Esophagus (tissue), 2 donors: ENCODE data around the gene NBEAL2. TPM values are rescaled to one million over a fixed set of nuclear protein-coding genes. Genes with fewer than 3 reads are reported as not detected.

Experiments
- H3K27ac ChIP-seq, 2 donors: one replicate each; pipeline ENCODE4 v1.5.1; 2013; ENCODE audit warnings: low read depth in 2 of 2, mild to moderate bottlenecking in 2 of 2, inconsistent platforms in 1 of 2, low read length in 1 of 2, moderate library complexity in 1 of 2
- H3K27me3 ChIP-seq, 2 donors: one replicate each; pipeline ENCODE4 v1.6.1; 2013; ENCODE audit warnings: low read length in 2 of 2, control low read depth in 1 of 2, mild to moderate bottlenecking in 1 of 2; ENCODE audit not compliant: insufficient read depth in 2 of 2, control insufficient read depth in 1 of 2
- H3K36me3 ChIP-seq, 2 donors: one replicate each; pipeline ENCODE4 v1.6.1; 2013; ENCODE audit warnings: low read length in 1 of 2; ENCODE audit not compliant: control insufficient read depth in 2 of 2, insufficient read depth in 2 of 2
- H3K4me1 ChIP-seq, 2 donors: one replicate each; pipeline ENCODE4 v1.6.1; 2013; ENCODE audit warnings: low read length in 1 of 2; ENCODE audit not compliant: control insufficient read depth in 2 of 2, insufficient read depth in 2 of 2
- H3K4me3 ChIP-seq, 2 donors: one replicate each; pipeline ENCODE4 v1.5.1; 2013; ENCODE audit warnings: low read length in 2 of 2, mild to moderate bottlenecking in 2 of 2, low read depth in 1 of 2, moderate library complexity in 1 of 2
- H3K9me3 ChIP-seq, 2 donors: one replicate each; pipeline ENCODE4 v1.6.1; 2013; ENCODE audit warnings: mild to moderate bottlenecking in 2 of 2, low read depth in 1 of 2, low read length in 1 of 2, moderate library complexity in 1 of 2; ENCODE audit not compliant: control insufficient read depth in 2 of 2, insufficient read depth in 1 of 2
- WGBS, 2 donors: extraction: QIAGEN DNeasy Blood & Tissue Kit; methylation state at CpG; one replicate each; pipeline ENCODE4 v1.1.7; 2013; 5-methylcytosine and 5-hydroxymethylcytosine counted together
- polyA plus RNA-seq, 2 donors: library from polyadenylated mRNA; stranded (reverse); fragments of 200-250 nt; gene quantifications; one replicate each; pipeline ENCODE4 v1.2.3, GENCODE V29; 2013
- donor health status: healthy with polysubstance abuse.
- donor health status: Bipolar disorder and iron deficiency.

The NBEAL2 gene
- polyA plus RNA-seq, 2 donors, result 173 to 211 TPM

DNA sequence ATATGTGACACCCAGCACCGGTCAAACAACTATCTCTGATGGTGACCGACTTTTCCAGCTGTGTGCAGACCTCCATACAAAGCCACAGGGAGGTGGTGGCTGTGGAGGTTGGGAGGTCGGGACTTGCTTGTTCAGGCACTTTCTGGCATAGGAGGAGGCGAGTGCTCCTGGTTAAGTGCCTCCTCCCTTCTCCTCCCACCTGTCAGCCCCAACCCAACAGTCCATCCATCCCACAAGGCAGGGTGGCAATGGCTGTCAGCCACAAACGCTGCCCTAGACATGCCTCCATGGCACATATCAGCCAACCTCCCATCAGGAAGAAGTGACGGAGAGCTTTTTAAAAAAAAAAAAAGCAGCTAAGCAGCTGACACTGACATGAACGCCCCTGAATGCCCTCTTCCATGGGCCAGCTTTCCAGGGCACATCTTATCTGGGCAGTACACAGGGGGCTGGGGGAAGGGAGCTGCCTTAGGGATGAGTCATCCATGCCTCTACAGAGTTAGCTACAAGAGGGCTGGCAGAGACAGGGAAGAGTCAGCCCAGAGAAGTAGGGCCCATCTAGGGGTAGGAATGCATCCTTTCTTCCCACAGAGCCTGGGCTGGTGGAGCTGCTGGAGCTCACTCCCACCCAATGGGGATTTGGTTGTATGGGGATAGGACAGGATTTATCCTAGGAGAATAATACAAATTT, 44.2 kb upstream of the NBEAL2 start:
- peaks cover 29 to 50% of the 10 kb centered on the region in 2 donors for H3K4me1 ChIP-seq
- 51 to 63% methylated on average over 7 of the region's 7 CpGs for WGBS, 2 donors
- H3K4me3 ChIP-seq, result no peak overlapping the region
- H3K36me3 ChIP-seq, result peaks cover 3 to 26% of the 10 kb centered on the region in 2 donors
- no peaks in the 10 kb centered on the region for H3K9me3 ChIP-seq
- H3K27ac ChIP-seq, result peak overlapping the region; percentile 85 to 98
- no peaks in the 10 kb centered on the region for H3K27me3 ChIP-seq

DNA sequence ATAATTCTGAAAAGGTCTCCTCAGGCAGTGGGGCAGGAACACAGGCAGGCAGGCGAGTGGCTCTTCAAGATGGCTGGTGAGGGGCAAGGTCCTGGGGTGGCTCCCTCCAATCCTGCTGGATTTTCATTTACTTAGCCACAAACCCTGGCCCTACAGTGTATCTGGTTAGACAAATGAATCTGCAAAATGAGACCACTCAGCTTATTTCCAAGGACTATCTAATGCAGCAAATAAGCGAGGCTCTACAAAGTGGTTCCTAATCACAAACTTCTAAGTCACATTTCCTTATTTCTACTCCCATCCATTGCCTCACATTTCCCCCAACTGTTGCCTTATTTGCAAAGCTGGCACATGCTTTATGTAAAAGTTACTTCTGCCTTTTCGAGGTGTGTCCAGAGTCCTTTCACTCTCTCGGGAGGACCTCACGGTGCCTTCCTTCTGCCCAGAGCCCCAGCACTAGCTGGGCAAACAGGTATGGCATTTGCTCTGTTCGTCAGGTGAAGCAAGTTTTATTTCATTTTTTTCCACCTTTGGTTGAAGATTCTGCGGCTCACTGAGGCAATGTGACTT, 43.4 kb upstream of the NBEAL2 start:
- peaks cover 23 to 45% of the 10 kb centered on the region in 2 donors for H3K4me1 ChIP-seq
- WGBS, 2 donors, result 72% methylated on average over 7 of the region's 7 CpGs

DNA sequence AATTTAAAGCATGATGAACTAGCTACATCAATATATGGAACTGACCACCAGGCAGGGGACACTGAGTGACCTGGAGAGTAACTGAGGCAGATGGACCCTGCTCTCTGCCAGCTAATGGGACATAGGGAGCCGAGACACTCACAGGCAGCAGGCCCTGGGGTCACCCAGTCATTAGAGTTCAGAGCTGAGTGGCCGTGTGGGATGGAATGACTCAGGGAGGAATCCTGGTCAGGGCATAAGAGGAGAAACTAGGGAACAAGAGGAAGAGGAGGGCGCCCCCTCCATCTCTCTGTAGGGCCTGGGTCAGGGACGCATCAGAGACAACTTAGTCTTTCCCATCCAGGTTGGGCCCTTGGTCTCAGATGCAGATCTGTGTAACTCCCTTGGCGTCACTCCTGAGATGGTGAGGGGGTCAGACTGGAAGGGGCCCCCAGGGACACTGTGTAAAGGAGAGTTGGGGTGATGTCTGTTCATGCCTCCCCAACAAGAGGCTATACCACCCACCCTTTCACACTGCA, 42.7 kb upstream of the NBEAL2 start:
- peaks cover 16 to 40% of the 10 kb centered on the region in 2 donors for H3K4me1 ChIP-seq

More for the DNA sequence above, 43.4 kb upstream of the NBEAL2 start:
- Histone ChIP-seq H3K36me3 (peaks cover 3 to 32% of the 10 kb centered on the region in 2 donors), H3K9me3 (no peaks in the 10 kb centered on the region), H3K4me3 (no peak overlapping the region), H3K27me3 (no peaks in the 10 kb centered on the region), H3K27ac (peak overlapping the region; percentile 85 to 98)

DNA sequence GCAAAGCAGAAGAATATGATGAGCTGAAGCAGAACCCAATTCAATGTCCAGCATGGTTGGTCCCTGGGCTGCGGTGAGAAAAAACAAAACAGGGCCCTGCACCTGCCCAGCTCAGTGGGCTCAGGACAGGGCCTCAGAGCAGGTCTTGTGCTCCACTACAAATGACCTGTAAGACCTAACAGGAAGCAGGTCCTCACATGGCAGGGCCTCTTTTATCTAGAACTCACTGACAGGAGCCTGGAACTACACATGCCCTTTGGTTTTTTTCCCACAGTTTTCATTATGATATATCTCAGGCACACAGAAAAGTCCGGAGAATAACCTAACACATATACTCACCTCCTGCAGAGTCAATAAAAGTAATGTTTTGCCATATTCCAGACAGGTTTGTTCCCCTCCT, 41.3 kb upstream of the NBEAL2 start:
- Histone ChIP-seq H3K9me3 (no peaks in the 10 kb centered on the region), H3K36me3 (peaks cover 3 to 32% of the 10 kb centered on the region in 2 donors), H3K4me1 (peaks cover 13 to 39% of the 10 kb centered on the region in 2 donors), H3K27ac (peak overlapping the region in 1 of 2 donors; percentile 79), H3K4me3 (no peak overlapping the region), H3K27me3 (no peaks in the 10 kb centered on the region)
- WGBS, 2 donors, result 85 to 91% methylated on average over 2 of the region's 2 CpGs

More for the DNA sequence above, 42.7 kb upstream of the NBEAL2 start:
- Histone ChIP-seq H3K27ac (peak overlapping the region; percentile 79 to 85), H3K4me3 (no peak overlapping the region), H3K27me3 (no peaks in the 10 kb centered on the region), H3K9me3 (no peaks in the 10 kb centered on the region), H3K36me3 (peaks cover 3 to 32% of the 10 kb centered on the region in 2 donors)
- 85 to 90% methylated on average over 5 of the region's 5 CpGs for WGBS, 2 donors

DNA sequence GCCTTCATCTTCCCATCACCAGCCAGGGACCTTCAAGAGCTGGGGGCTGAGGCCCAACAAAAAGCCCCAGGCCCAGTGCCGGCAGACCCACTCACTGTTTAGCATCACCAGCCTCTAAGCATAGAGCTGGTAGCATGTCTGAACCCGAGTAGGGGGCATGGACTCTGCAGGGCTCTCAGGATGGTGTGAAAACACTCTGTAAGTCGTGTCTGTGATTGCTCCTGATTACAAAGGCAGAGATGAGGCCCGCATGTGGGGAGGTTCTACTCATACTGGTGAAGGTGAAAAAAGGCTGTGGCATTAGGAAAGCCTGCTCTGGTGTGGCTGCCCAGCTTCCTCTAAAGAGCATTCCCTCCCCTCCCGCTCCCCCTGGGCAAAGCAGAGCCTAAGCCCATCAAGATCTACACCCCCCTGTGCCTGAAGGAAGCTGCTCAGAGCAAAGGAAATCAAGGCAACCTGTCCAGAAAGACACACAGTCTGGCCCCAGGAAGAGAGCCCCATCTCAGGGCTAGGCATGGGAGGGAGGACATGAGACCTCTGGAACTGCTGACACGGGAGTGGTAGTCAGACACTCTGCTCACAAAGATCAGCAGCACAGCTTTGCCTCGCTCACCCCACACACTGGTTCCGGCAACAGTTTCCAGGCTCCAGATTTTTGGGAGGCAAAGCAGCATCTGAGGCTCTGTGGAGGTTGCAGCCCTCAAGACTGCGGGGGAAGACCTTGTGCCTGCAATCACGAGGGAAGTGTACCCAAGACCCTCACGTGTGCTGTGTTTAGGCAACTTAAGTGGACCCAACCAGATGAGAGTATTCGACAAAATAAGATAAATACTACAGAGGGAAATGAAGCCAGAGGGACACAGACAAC, 39.7 kb upstream of the NBEAL2 start:
- Histone ChIP-seq H3K27ac (peak overlapping the region in 1 of 2 donors; percentile 34), H3K4me3 (no peak overlapping the region), H3K36me3 (peaks cover 3 to 32% of the 10 kb centered on the region in 2 donors), H3K27me3 (no peaks in the 10 kb centered on the region), H3K4me1 (peaks cover 12 to 36% of the 10 kb centered on the region in 2 donors), H3K9me3 (no peaks in the 10 kb centered on the region)
- 80 to 85% methylated on average over 12 of the region's 12 CpGs for WGBS, 2 donors

DNA sequence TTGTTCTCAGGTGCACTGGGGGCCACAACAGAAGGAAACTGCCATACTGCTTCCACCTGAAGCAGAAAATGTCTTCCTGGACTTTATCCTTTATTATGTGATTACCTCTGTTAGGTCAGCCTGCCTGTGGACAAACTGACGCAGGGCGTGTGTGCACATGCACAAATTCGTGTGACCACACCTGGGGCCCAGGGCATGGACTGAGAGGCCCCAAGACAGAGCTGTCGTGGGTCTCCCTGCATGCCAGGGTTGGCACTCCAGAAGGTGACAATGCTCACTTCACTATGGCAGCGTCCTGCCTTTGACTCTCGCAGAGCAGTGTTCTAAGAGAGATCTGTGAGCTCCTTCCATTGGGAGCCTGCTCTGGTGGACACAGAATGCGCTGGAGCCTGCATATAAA, 37.4 kb upstream of the NBEAL2 start:
- WGBS, 2 donors, result 76 to 86% methylated on average over 7 of the region's 7 CpGs
- no peaks in the 10 kb centered on the region for H3K9me3 ChIP-seq
- peaks cover 3 to 27% of the 10 kb centered on the region in 2 donors for H3K36me3 ChIP-seq
- peaks cover 15 to 38% of the 10 kb centered on the region in 2 donors for H3K4me1 ChIP-seq
- H3K27ac ChIP-seq, result peak overlapping the region; percentile 38 to 92
- no peak overlapping the region for H3K4me3 ChIP-seq
- no peaks in the 10 kb centered on the region for H3K27me3 ChIP-seq

DNA sequence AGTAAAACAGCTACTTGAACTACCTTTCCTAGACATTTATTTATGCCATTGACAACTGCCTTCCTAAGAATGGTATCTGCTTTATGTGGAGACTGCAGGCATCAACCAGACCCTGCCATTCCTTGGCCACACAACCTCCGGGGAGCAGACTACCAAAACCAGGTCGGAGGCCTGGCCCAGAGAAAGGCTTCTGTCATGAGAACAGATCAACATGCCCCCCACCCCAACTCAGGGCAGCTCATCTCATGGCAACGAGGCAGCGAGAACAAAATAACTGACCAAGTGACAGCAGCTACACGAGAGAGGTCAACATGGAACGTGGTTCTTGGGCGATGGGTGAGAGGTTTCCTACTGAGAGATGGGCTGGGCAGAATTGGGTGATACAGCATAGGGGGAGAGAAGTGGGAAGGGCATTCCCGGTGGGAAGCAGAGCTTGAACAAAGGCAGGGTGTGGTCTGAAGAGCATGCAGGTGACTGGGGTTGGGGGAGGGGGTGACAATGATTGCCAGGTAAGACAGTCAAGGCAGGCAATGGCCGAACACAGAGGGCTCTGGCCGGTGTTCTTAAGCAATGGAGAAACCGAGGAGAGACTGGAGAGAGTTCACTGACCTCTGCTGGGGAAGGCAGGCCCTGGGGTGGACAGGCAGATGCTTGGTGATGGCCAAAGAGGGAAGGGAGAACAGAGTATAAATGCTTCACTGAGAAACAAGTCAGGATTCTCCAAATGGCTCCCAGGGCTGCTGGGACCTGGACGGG, 36.8 kb upstream of the NBEAL2 start:
- no peak overlapping the region for H3K4me3 ChIP-seq
- no peaks in the 10 kb centered on the region for H3K9me3 ChIP-seq
- peaks cover 3 to 25% of the 10 kb centered on the region in 2 donors for H3K36me3 ChIP-seq
- H3K27me3 ChIP-seq, result no peaks in the 10 kb centered on the region
- H3K4me1 ChIP-seq, result peaks cover 15 to 41% of the 10 kb centered on the region in 2 donors
- WGBS, 2 donors, result 75 to 80% methylated on average over 12 of the region's 12 CpGs
- peak overlapping the region; percentile 77 to 92 for H3K27ac ChIP-seq

DNA sequence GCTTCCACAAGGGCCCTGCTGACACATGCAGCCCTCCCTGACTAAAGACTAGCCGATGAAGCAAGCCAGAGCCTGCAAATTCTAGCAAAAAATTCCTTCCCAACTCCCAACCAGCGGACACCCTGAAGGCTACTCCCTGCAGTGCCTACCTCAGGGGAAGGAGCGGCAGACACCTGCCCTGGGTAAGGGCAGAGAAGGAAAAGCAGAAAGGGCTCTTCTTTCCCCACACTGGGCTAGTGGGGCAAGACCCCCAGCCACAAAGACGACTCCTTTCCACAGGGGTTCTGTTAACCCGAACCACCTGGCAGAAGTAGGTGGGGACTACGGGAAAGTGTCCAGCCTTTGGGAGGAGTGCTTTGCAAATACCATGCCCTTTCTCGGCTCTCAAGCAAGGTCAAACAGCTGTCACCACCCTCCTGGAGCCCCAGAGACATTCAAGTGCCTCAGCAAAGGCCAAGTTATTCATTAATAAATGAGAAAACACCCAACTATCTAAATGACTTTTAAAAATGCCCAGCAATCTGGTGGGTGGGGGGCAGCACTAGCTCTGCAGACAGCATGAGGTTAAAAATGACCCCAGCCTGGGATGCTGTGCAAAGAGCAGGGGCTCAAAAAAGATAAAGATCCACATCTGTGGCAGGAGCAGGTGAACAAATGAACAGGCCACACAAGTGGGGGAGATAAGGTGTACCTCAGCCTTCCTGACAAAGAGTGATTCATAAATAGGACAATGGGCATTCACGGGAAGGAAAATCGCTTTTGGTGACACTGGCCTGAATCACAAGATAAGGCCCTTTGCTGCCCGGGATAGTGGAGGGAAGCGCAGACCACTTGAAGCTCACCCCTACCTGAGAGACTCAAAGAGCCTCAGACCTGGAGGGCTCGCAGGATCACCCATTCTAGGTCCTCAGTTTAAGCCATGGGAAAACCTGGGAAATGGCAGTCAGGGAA, 36.0 kb upstream of the NBEAL2 start:
- Histone ChIP-seq H3K27me3 (no peaks in the 10 kb centered on the region), H3K27ac (peak overlapping the region; percentile 77 to 92), H3K4me1 (peaks cover 15 to 49% of the 10 kb centered on the region in 2 donors), H3K9me3 (no peaks in the 10 kb centered on the region), H3K36me3 (peaks cover 3 to 21% of the 10 kb centered on the region in 2 donors), H3K4me3 (no peak overlapping the region)
- WGBS, 2 donors, result 45 to 55% methylated on average over 12 of the region's 12 CpGs
